ENCODE measurements around the gene PTPRD.

The PTPRD gene

GRCh38 chr9:9592104-9592503, 1020.7 kb downstream of the PTPRD start:
- Histone ChIP-seq H3K4me1 (ENCODE audit: control insufficient read depth, insufficient read depth, low read length, poor library complexity, severe bottlenecking) (peaks cover 3% of the 10 kb centered on the region), H3K4me3 (ENCODE audit: extremely low read depth, insufficient read depth, low read length, poor library complexity, severe bottlenecking) (no peak overlapping the region), H3K27ac (ENCODE audit: low read depth, low read length, severe bottlenecking) (no peak overlapping the region), H3K9me3 (ENCODE audit: control insufficient read depth, low read length) (no peaks in the 10 kb centered on the region), H3K36me3 (ENCODE audit: control insufficient read depth, insufficient read depth, low read length) (no peaks in the 10 kb centered on the region)
- no CpG with 5 or more reads among the region's 2 CpGs for WGBS, 2 experiments (ENCODE audit: insufficient coverage in 2 of 2)

- Histone ChIP-seq H3K9me3 (ENCODE audit: control insufficient read depth, low read length) (no peaks in the 10 kb centered on the region), H3K4me3 (ENCODE audit: extremely low read depth, insufficient read depth, low read length, poor library complexity, severe bottlenecking) (no peak overlapping the region), H3K4me1 (ENCODE audit: control insufficient read depth, insufficient read depth, low read length, poor library complexity, severe bottlenecking) (no peaks in the 10 kb centered on the region), H3K36me3 (ENCODE audit: control insufficient read depth, insufficient read depth, low read length) (no peaks in the 10 kb centered on the region), H3K27ac (ENCODE audit: low read depth, low read length, severe bottlenecking) (no peak overlapping the region)
- WGBS, 2 experiments (ENCODE audit: insufficient coverage in 2 of 2) = 100% methylated on average over 1 of the region's 2 CpGs; no CpG with 5 or more reads in 1 of the 2 experiments
These were observed 1026.9 kb downstream of the PTPRD start for GRCh38 chr9:9585920-9586319.

- no peaks in the 10 kb centered on the region for H3K9me3 ChIP-seq (ENCODE audit: control insufficient read depth, low read length)
- H3K4me1 ChIP-seq (ENCODE audit: control insufficient read depth, insufficient read depth, low read length, poor library complexity, severe bottlenecking) = no peaks in the 10 kb centered on the region
- H3K27ac ChIP-seq (ENCODE audit: low read depth, low read length, severe bottlenecking) = no peak overlapping the region
- H3K4me3 ChIP-seq (ENCODE audit: extremely low read depth, insufficient read depth, low read length, poor library complexity, severe bottlenecking) = no peak overlapping the region
- H3K36me3 ChIP-seq (ENCODE audit: control insufficient read depth, insufficient read depth, low read length) = no peaks in the 10 kb centered on the region
These were observed 1038.7 kb downstream of the PTPRD start for GRCh38 chr9:9574080-9574479.

- H3K4me3 ChIP-seq (ENCODE audit: extremely low read depth, insufficient read depth, low read length, poor library complexity, severe bottlenecking) = no peak overlapping the region
- no peaks in the 10 kb centered on the region for H3K9me3 ChIP-seq (ENCODE audit: control insufficient read depth, low read length)
- H3K4me1 ChIP-seq (ENCODE audit: control insufficient read depth, insufficient read depth, low read length, poor library complexity, severe bottlenecking) = no peaks in the 10 kb centered on the region
- no peak overlapping the region for H3K27ac ChIP-seq (ENCODE audit: low read depth, low read length, severe bottlenecking)
- WGBS, 2 experiments (ENCODE audit: insufficient coverage in 2 of 2) = 67% methylated on average over 1 of the region's 1 CpG
- H3K36me3 ChIP-seq (ENCODE audit: control insufficient read depth, insufficient read depth, low read length) = no peaks in the 10 kb centered on the region
These were observed 1047.1 kb downstream of the PTPRD start for GRCh38 chr9:9565700-9566099.

GRCh38 chr9:9563817-9564216, 1049.0 kb downstream of the PTPRD start:
- Histone ChIP-seq H3K36me3 (ENCODE audit: control insufficient read depth, insufficient read depth, low read length) (no peaks in the 10 kb centered on the region), H3K4me3 (ENCODE audit: extremely low read depth, insufficient read depth, low read length, poor library complexity, severe bottlenecking) (no peak overlapping the region), H3K9me3 (ENCODE audit: control insufficient read depth, low read length) (no peaks in the 10 kb centered on the region), H3K27ac (ENCODE audit: low read depth, low read length, severe bottlenecking) (no peak overlapping the region), H3K4me1 (ENCODE audit: control insufficient read depth, insufficient read depth, low read length, poor library complexity, severe bottlenecking) (no peaks in the 10 kb centered on the region)

- Histone ChIP-seq H3K9me3 (ENCODE audit: control insufficient read depth, low read length) (no peaks in the 10 kb centered on the region), H3K4me1 (ENCODE audit: control insufficient read depth, insufficient read depth, low read length, poor library complexity, severe bottlenecking) (no peaks in the 10 kb centered on the region), H3K27ac (ENCODE audit: low read depth, low read length, severe bottlenecking) (no peak overlapping the region), H3K36me3 (ENCODE audit: control insufficient read depth, insufficient read depth, low read length) (no peaks in the 10 kb centered on the region), H3K4me3 (ENCODE audit: extremely low read depth, insufficient read depth, low read length, poor library complexity, severe bottlenecking) (no peak overlapping the region)
- 85 to 92% methylated on average over 7 to 9 of the region's 11 CpGs for WGBS, 2 experiments (ENCODE audit: insufficient coverage in 2 of 2)
These were observed 1052.3 kb downstream of the PTPRD start for GRCh38 chr9:9560382-9561035.

GRCh38 chr9:9558907-9559306, 1053.9 kb downstream of the PTPRD start:
- Histone ChIP-seq H3K27ac (ENCODE audit: low read depth, low read length, severe bottlenecking) (no peak overlapping the region), H3K9me3 (ENCODE audit: control insufficient read depth, low read length) (no peaks in the 10 kb centered on the region), H3K36me3 (ENCODE audit: control insufficient read depth, insufficient read depth, low read length) (no peaks in the 10 kb centered on the region), H3K4me1 (ENCODE audit: control insufficient read depth, insufficient read depth, low read length, poor library complexity, severe bottlenecking) (no peaks in the 10 kb centered on the region), H3K4me3 (ENCODE audit: extremely low read depth, insufficient read depth, low read length, poor library complexity, severe bottlenecking) (no peak overlapping the region)
- 86 to 96% methylated on average over 6 to 7 of the region's 7 CpGs for WGBS, 2 experiments (ENCODE audit: insufficient coverage in 2 of 2)

- Histone ChIP-seq H3K36me3 (ENCODE audit: control insufficient read depth, insufficient read depth, low read length) (no peaks in the 10 kb centered on the region), H3K27ac (ENCODE audit: low read depth, low read length, severe bottlenecking) (no peak overlapping the region), H3K4me1 (ENCODE audit: control insufficient read depth, insufficient read depth, low read length, poor library complexity, severe bottlenecking) (no peaks in the 10 kb centered on the region), H3K9me3 (ENCODE audit: control insufficient read depth, low read length) (no peaks in the 10 kb centered on the region), H3K4me3 (ENCODE audit: extremely low read depth, insufficient read depth, low read length, poor library complexity, severe bottlenecking) (no peak overlapping the region)
- 76 to 82% methylated on average over 4 of the region's 5 CpGs for WGBS, 2 experiments (ENCODE audit: insufficient coverage in 2 of 2)
These were observed 1054.9 kb downstream of the PTPRD start for GRCh38 chr9:9557804-9558334.

- H3K4me1 ChIP-seq (ENCODE audit: control insufficient read depth, insufficient read depth, low read length, poor library complexity, severe bottlenecking) = no peaks in the 10 kb centered on the region
- H3K27ac ChIP-seq (ENCODE audit: low read depth, low read length, severe bottlenecking) = no peak overlapping the region
- H3K4me3 ChIP-seq (ENCODE audit: extremely low read depth, insufficient read depth, low read length, poor library complexity, severe bottlenecking) = no peak overlapping the region
- H3K9me3 ChIP-seq (ENCODE audit: control insufficient read depth, low read length) = no peaks in the 10 kb centered on the region
- 33% methylated on average over 1 of the region's 4 CpGs; no CpG with 5 or more reads in 1 of the 2 experiments for WGBS, 2 experiments (ENCODE audit: insufficient coverage in 2 of 2)
- H3K36me3 ChIP-seq (ENCODE audit: control insufficient read depth, insufficient read depth, low read length) = no peaks in the 10 kb centered on the region
These were observed 1055.7 kb downstream of the PTPRD start for GRCh38 chr9:9556865-9557803.

- no peak overlapping the region for H3K4me3 ChIP-seq (ENCODE audit: extremely low read depth, insufficient read depth, low read length, poor library complexity, severe bottlenecking)
- 78 to 88% methylated on average over 1 to 2 of the region's 2 CpGs for WGBS, 2 experiments (ENCODE audit: insufficient coverage in 2 of 2)
- H3K36me3 ChIP-seq (ENCODE audit: control insufficient read depth, insufficient read depth, low read length) = no peaks in the 10 kb centered on the region
- H3K9me3 ChIP-seq (ENCODE audit: control insufficient read depth, low read length) = no peaks in the 10 kb centered on the region
- H3K27ac ChIP-seq (ENCODE audit: low read depth, low read length, severe bottlenecking) = no peak overlapping the region
- no peaks in the 10 kb centered on the region for H3K4me1 ChIP-seq (ENCODE audit: control insufficient read depth, insufficient read depth, low read length, poor library complexity, severe bottlenecking)
These were observed 1060.1 kb downstream of the PTPRD start for GRCh38 chr9:9552665-9553064.

GRCh38 chr9:9538766-9539165, 1074.0 kb downstream of the PTPRD start:
- Histone ChIP-seq H3K9me3 (ENCODE audit: control insufficient read depth, low read length) (no peaks in the 10 kb centered on the region), H3K36me3 (ENCODE audit: control insufficient read depth, insufficient read depth, low read length) (no peaks in the 10 kb centered on the region), H3K27ac (ENCODE audit: low read depth, low read length, severe bottlenecking) (no peak overlapping the region), H3K4me3 (ENCODE audit: extremely low read depth, insufficient read depth, low read length, poor library complexity, severe bottlenecking) (no peak overlapping the region), H3K4me1 (ENCODE audit: control insufficient read depth, insufficient read depth, low read length, poor library complexity, severe bottlenecking) (no peaks in the 10 kb centered on the region)

Measured in mesodermal cell (in vitro differentiated cells).